Measurements from ENCODE around the gene SLC25A44. TPM values are rescaled to one million over a fixed set of nuclear protein-coding genes. Genes with fewer than 3 reads are reported as not detected.
A peak's percentile ranks its signal among the peaks of the same experiment; 100 is the strongest.

The SLC25A44 gene
- total RNA-seq, 2 experiments from 2014 or later, result 42.4 to 51.9 TPM

DNA sequence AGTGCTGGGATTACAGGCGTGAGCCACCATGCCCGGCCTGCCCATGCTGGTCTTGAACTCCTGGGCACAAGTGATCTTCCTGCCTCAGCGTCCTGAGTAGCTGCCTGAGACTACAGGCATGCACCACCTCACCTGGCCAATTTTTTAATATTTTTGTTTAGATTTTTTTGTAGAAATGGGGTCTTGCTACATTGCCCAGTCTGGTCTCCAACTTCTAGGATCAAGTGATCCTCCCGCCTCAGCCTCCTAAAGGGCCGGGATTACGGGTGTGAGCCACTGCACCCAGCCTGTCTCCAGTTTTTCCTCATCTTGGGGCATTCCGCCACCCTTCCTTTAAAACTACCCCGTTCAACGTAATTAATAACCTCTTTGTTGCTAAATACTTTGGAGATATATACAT lies 26.3 kb downstream of the SLC25A44 start:
- ATAC-seq (no peak), DNase-seq (no peak)
- Mint-ChIP-seq H3K27ac (peak overlapping the region; percentile 98), H3K9me3 (ENCODE audit: low read depth) (no peaks in the 10 kb centered on the region), H3K4me1 (peaks cover 72% of the 10 kb centered on the region), H3K36me3 (ENCODE audit: low read depth) (peaks cover 66% of the 10 kb centered on the region), H3K4me3 (no peak overlapping the region), H3K27me3 (no peaks in the 10 kb centered on the region)
- intact Hi-C loops (cut with DNase I, micrococcal nuclease), result no loop called here
- ChIA-PET CTCF (interaction anchor here (0.5 to 0.6 kb wide), 2 partner anchors 114 to 118 kb away, joined by 3 read pairs; no protein-coding TSS in a partner anchor), POLR2A (interaction anchor here (0.6 kb wide), 1 partner anchor 93 kb away, joined by 3 read pairs; no protein-coding TSS in a partner anchor)

DNA sequence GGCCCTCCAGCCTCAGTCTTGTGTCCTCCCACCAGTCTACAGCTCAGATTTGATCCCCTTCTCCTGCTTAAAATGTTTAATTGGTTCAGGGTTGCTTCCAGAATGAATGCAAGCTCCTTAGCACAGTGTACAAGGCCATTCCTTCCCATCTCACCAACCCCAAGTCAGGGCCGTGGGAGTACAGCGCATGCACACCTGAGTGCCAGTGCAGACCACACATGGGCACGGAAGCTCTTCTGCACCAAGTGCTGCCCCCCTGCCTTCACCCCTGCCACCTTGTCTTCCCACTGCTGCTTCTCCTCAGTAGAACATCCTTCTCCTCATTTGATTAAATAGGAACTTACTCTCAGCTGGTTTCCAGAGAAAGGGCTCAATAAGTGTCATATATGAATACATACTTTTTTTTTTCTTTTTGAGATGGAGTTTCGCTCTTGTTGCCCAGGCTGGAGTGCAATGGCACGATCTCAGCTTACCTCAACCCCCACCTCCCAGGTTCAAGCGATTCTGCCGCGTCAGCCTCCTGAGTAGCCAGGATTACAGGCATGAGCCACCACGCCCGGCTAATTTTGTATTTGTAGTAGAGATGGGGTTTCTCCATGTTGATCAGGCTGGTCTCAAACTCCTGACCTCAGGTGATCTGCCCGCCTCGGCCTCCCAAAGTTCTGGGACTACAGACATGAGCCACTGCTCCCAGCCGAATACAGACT lies 28.2 kb downstream of the SLC25A44 start:
- Mint-ChIP-seq H3K27ac (peak overlapping the region; percentile 98), H3K4me3 (peak overlapping the region; percentile 65), H3K9me3 (ENCODE audit: low read depth) (no peaks in the 10 kb centered on the region), H3K36me3 (ENCODE audit: low read depth) (peaks cover 71% of the 10 kb centered on the region), H3K27me3 (no peaks in the 10 kb centered on the region), H3K4me1 (peaks cover 78% of the 10 kb centered on the region)
- ATAC-seq (no peak), DNase-seq (no peak)
- intact Hi-C loops (cut with DNase I, micrococcal nuclease), result loop anchor here (2.0 kb wide), 2 partner anchors 23 to 125 kb away; no protein-coding TSS in a partner anchor
- ChIA-PET POLR2A (interaction anchor here (0.6 to 3.3 kb wide), 4 partner anchors 9 to 126 kb away, joined by 3 to 30 read pairs (median 5); partner anchors contain the start of gene PMF1), CTCF (interaction anchor here (0.7 to 5.6 kb wide), 4 partner anchors 9 to 126 kb away, joined by 3 to 40 read pairs (median 5); partner anchors contain the start of genes PMF1 and SLC25A44)

GRCh38 chr1:156225677-156226014 lies 31.7 kb downstream of the SLC25A44 start:
- intact Hi-C loops (cut with DNase I, micrococcal nuclease), result loop anchor here (1.0 to 5.0 kb wide), 6 partner anchors 31 to 135 kb away; partner anchors contain the start of genes SLC25A44 (in 1 of the 2), SMG5 (in 1 of the 2) and TMEM79 (in 1 of the 2)
- Mint-ChIP-seq H3K27me3 (no peaks in the 10 kb centered on the region), H3K27ac (peak overlapping the region; percentile 88), H3K36me3 (ENCODE audit: low read depth) (peaks cover 59% of the 10 kb centered on the region), H3K4me3 (peak overlapping the region; percentile 35), H3K9me3 (ENCODE audit: low read depth) (no peaks in the 10 kb centered on the region), H3K4me1 (peaks cover 50% of the 10 kb centered on the region)
- ATAC-seq (no peak), DNase-seq (no peak)
- ChIA-PET CTCF (interaction anchor here (0.7 to 7.8 kb wide), 26 partner anchors 12 to 264 kb away, joined by 3 to 229 read pairs (median 5); partner anchors contain the start of genes PMF1, SEMA4A, SLC25A44 and SMG5), POLR2A (interaction anchor here (0.6 to 4.2 kb wide), 7 partner anchors 8 to 129 kb away, joined by 3 to 34 read pairs (median 6); partner anchors contain the start of gene PMF1)

DNA sequence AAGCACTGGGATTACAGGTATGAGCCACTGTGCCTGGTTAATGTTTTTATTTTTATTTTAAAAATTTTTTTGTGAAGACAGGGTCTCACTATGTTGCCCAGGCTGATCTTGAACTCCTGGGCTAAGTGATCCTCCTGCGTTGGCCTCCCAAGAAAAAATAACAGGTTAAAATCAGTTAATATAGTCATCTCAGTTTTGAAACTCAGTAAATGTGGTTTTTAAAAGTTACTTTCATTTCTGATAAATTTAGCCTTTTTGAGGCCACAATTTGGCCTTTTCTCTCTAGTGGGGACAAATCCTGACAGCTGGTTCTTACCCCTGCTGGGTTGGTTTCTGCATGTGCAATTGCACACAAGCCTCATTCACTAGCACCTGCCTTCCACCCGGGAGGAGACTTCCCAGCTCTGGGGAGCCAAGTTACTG lies 32.2 kb downstream of the SLC25A44 start:
- ATAC-seq (no peak), DNase-seq (no peak)
- H3K27ac Mint-ChIP-seq, result peak overlapping the region; percentile 85
- peaks cover 47% of the 10 kb centered on the region for H3K4me1 Mint-ChIP-seq
- peaks cover 56% of the 10 kb centered on the region for H3K36me3 Mint-ChIP-seq (ENCODE audit: low read depth)
- CTCF ChIA-PET, result interaction anchor here (0.8 to 7.8 kb wide), 12 partner anchors 8 to 135 kb away, joined by 3 to 229 read pairs (median 10); partner anchors contain the start of genes PMF1 and SMG5
- H3K27me3 Mint-ChIP-seq, result no peaks in the 10 kb centered on the region
- H3K9me3 Mint-ChIP-seq (ENCODE audit: low read depth), result no peaks in the 10 kb centered on the region
- POLR2A ChIA-PET, result interaction anchor here (0.7 to 4.2 kb wide), 6 partner anchors 8 to 206 kb away, joined by 4 to 34 read pairs (median 8); partner anchors contain the start of gene PMF1
- intact Hi-C loops (cut with DNase I, micrococcal nuclease), result loop anchor here in 1 of 2 experiments (5.0 kb wide), 1 partner anchor 56 kb away; the partner anchor contains the start of genes SMG5 and TMEM79
- no peak overlapping the region for H3K4me3 Mint-ChIP-seq

GRCh38 chr1:156226782-156227181 lies 32.9 kb downstream of the SLC25A44 start:
- no peaks in the 10 kb centered on the region for H3K27me3 Mint-ChIP-seq
- H3K9me3 Mint-ChIP-seq (ENCODE audit: low read depth), result no peaks in the 10 kb centered on the region
- POLR2A ChIA-PET, result interaction anchor here (0.7 to 4.2 kb wide), 5 partner anchors 9 to 207 kb away, joined by 4 to 34 read pairs (median 7); partner anchors contain the start of gene PMF1
- intact Hi-C loops (cut with DNase I, micrococcal nuclease), result loop anchor here in 1 of 2 experiments (5.0 kb wide), 1 partner anchor 56 kb away; the partner anchor contains the start of genes SMG5 and TMEM79
- no peak overlapping the region for H3K4me3 Mint-ChIP-seq
- CTCF ChIA-PET, result interaction anchor here (0.8 to 7.8 kb wide), 8 partner anchors 9 to 136 kb away, joined by 3 to 229 read pairs (median 27); partner anchors contain the start of gene SMG5
- H3K36me3 Mint-ChIP-seq (ENCODE audit: low read depth), result peaks cover 50% of the 10 kb centered on the region
- H3K27ac Mint-ChIP-seq, result peak overlapping the region; percentile 85
- H3K4me1 Mint-ChIP-seq, result peaks cover 40% of the 10 kb centered on the region
- DNase-seq (no peak), ATAC-seq (no peak)

- Mint-ChIP-seq H3K4me3 (no peak overlapping the region), H3K4me1 (peaks cover 23% of the 10 kb centered on the region), H3K27ac (peak overlapping the region; percentile 74), H3K9me3 (ENCODE audit: low read depth) (no peaks in the 10 kb centered on the region), H3K36me3 (ENCODE audit: low read depth) (peaks cover 40% of the 10 kb centered on the region), H3K27me3 (no peaks in the 10 kb centered on the region)
- intact Hi-C loops (cut with DNase I, micrococcal nuclease), result loop anchor here in 1 of 2 experiments (5.0 kb wide), 1 partner anchor 54 kb away; the partner anchor contains the start of genes SMG5 and TMEM79
- ChIA-PET POLR2A (no interaction called here), CTCF (interaction anchor here (0.6 to 7.8 kb wide), 5 partner anchors 9 to 109 kb away, joined by 3 to 229 read pairs (median 3); no protein-coding TSS in a partner anchor)
- ATAC-seq, result no peak
- DNase-seq, result no peak
These were observed 34.6 kb downstream of the SLC25A44 start for GRCh38 chr1:156228501-156228900.

DNA sequence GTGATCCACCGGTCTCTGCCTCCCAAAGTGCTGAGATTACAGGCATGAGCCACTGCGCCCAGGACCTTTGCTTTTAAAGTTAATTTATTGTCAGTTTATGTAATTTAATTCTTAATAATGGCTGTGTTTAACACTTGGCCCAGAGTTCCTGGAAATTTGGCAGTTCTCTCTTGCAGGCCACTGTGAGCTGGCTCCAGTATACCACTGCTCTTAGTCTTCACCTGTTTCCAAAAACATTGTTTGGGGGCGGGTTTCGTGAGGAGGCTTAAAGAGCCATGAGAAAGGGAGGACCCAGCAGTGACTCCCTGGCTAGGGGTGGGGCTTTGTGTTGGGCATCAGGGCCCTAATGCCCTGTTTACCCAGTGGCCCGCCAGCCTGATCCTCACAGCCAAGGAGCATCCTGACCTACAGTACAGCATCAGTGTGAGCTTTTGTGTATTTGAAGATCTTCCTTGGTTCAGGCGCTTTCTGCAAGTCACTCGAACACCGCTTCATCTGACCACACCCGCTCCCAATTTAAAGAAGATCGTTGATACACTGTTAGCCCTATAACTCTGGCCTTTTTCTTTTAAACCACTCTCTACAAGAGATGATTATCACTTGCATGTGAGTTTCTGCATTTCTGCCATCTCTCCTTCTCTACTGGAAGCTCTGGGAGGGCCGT lies 36.0 kb downstream of the SLC25A44 start:
- Mint-ChIP-seq H3K9me3 (ENCODE audit: low read depth) (no peaks in the 10 kb centered on the region), H3K27me3 (no peaks in the 10 kb centered on the region), H3K4me1 (peaks cover 15% of the 10 kb centered on the region), H3K36me3 (ENCODE audit: low read depth) (peaks cover 32% of the 10 kb centered on the region), H3K27ac (peak overlapping the region; percentile 6), H3K4me3 (no peak overlapping the region)
- intact Hi-C loops (cut with DNase I, micrococcal nuclease), result loop anchor here in 1 of 2 experiments (5.0 kb wide), 1 partner anchor 52 kb away; the partner anchor contains the start of genes SMG5 and TMEM79
- no peak for DNase-seq
- no peak for ATAC-seq
- CTCF ChIA-PET, result interaction anchor here (7.8 kb wide), 1 partner anchor 85 kb away, joined by 229 read pairs; no protein-coding TSS in a partner anchor
- POLR2A ChIA-PET, result no interaction called here

DNA sequence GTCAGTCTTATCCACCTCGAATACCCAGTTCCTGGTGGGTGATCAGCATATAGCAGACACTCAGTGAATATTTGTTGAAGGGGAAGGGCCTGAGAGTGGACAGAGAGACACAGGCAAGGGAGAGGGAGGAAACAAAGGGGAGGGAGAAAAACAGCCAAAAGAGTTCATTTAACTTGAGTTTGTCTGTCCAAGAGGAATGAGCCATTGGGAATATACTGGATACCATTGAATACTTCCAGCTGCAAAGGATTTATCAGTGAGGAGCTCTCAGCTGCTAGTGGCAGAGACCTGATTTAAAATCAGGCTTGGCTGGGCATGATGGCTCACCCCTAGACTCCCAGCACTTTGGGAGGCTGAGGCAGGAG lies 36.6 kb downstream of the SLC25A44 start:
- no peak for ATAC-seq
- POLR2A ChIA-PET, result no interaction called here

DNA sequence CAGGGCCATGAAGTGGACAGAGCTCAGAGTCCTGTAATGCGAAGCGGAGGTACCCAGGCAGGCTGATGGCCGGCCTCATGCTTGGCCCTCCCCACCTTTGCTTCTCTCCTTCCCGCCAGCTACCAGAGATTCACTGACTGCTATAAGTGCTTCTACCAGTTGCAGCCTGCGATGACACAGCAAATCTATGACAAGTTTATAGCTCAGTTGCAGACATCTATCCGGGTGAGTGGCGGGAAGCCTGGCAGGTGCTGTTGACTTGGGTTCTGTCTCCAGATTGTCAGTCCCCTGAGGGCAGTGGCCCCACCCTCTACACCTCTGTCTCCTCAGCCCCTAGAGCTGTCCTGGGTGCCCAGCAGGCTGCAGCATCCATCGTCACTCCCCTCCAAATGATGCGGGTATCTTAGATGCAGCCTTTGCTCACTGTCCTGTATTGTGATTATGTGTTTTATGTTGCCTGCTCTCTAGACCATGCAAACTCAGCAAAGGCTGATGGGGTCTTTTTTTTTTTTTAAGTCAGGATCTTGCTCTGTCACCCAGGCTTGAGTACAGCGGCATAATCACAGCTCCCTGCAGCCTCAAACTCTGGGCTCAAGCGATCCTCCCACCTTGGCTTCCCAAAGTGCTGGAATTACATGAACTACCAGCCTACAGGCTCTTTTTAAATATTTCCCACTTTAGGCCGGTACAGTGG lies 38.4 kb downstream of the SLC25A44 start:
- DNase-seq (no peak), ATAC-seq (no peak)
- peaks cover 30% of the 10 kb centered on the region for H3K36me3 Mint-ChIP-seq (ENCODE audit: low read depth)
- H3K4me1 Mint-ChIP-seq, result no peaks in the 10 kb centered on the region
- no peak overlapping the region for H3K27ac Mint-ChIP-seq
- CTCF ChIA-PET, result interaction anchor here (0.9 to 2.5 kb wide), 4 partner anchors 51 to 148 kb away, joined by 3 to 12 read pairs (median 4); partner anchors contain the start of gene SMG5
- H3K9me3 Mint-ChIP-seq (ENCODE audit: low read depth), result no peaks in the 10 kb centered on the region
- intact Hi-C loops (cut with DNase I, micrococcal nuclease), result no loop called here
- no peaks in the 10 kb centered on the region for H3K27me3 Mint-ChIP-seq
- H3K4me3 Mint-ChIP-seq, result no peak overlapping the region
- POLR2A ChIA-PET, result no interaction called here

More for the DNA sequence above, 36.6 kb downstream of the SLC25A44 start:
- H3K9me3 Mint-ChIP-seq (ENCODE audit: low read depth), result no peaks in the 10 kb centered on the region
- H3K4me1 Mint-ChIP-seq, result peaks cover 11% of the 10 kb centered on the region
- no peaks in the 10 kb centered on the region for H3K27me3 Mint-ChIP-seq
- H3K36me3 Mint-ChIP-seq (ENCODE audit: low read depth), result peaks cover 31% of the 10 kb centered on the region
- CTCF ChIA-PET, result interaction anchor here (0.8 to 7.8 kb wide), 2 partner anchors 86 to 134 kb away, joined by 3 to 229 read pairs; no protein-coding TSS in a partner anchor
- no peak overlapping the region for H3K4me3 Mint-ChIP-seq
- intact Hi-C loops (cut with DNase I, micrococcal nuclease), result no loop called here
- DNase-seq, result no peak
- H3K27ac Mint-ChIP-seq, result no peak overlapping the region

GRCh38 chr1:156233426-156234127 lies 39.7 kb downstream of the SLC25A44 start:
- H3K27ac Mint-ChIP-seq, result no peak overlapping the region
- no peaks in the 10 kb centered on the region for H3K9me3 Mint-ChIP-seq (ENCODE audit: low read depth)
- intact Hi-C loops (cut with DNase I, micrococcal nuclease), result no loop called here
- CTCF ChIA-PET, result interaction anchor here (0.8 to 2.5 kb wide), 6 partner anchors 10 to 152 kb away, joined by 3 to 12 read pairs (median 3); no protein-coding TSS in a partner anchor
- POLR2A ChIA-PET, result no interaction called here
- H3K4me1 Mint-ChIP-seq, result peaks cover 4% of the 10 kb centered on the region
- DNase-seq (no peak), ATAC-seq (no peak)
- H3K36me3 Mint-ChIP-seq (ENCODE audit: low read depth), result peaks cover 36% of the 10 kb centered on the region
- H3K27me3 Mint-ChIP-seq, result no peaks in the 10 kb centered on the region
- no peak overlapping the region for H3K4me3 Mint-ChIP-seq

Measured in activated CD4-positive, alpha-beta T cell treated with anti-CD3 and anti-CD28 coated beads for 36 hours (primary cell).